ENCODE results near the gene UTY. TPM values are rescaled to one million over a fixed set of nuclear protein-coding genes. Genes with fewer than 3 reads are reported as not detected.

The UTY gene
- total and polyA plus RNA-seq, 9 of the 15 experiments (the other 6 are each of a cell fraction or from before 2014, with no cell fraction given), result 0.09 TPM; not detected in 8

- Histone ChIP-seq H4K20me1 (replicated peaks; ENCODE audit: control insufficient read depth, insufficient read depth, low read length) (no peaks in the 10 kb centered on the region), H3K79me2 (ENCODE audit: control insufficient read depth, insufficient read depth, low read length) (no peaks in the 10 kb centered on the region), H3K9ac (ENCODE audit: insufficient read depth in 1 of 2, low read depth in 2 of 2, low read length in 2 of 2) (no peak overlapping the region), H3K4me3 (no peak overlapping the region), H2AFZ (ENCODE audit: low read depth, low read length) (no peak overlapping the region), H3K4me1 (replicated peaks in 1 of 2; ENCODE audit: control insufficient read depth in 2 of 2, insufficient read depth in 2 of 2, low read length in 2 of 2) (no peaks in the 10 kb centered on the region), H3K27ac (ENCODE audit: extremely low read depth, low read depth, low read length) (no peak overlapping the region), H3K4me2 (ENCODE audit: insufficient read depth, low read length) (no peak overlapping the region), H3K36me3 (ENCODE audit: control insufficient read depth, insufficient read depth, low read length) (no peaks in the 10 kb centered on the region), H3K27me3 (ENCODE audit: control insufficient read depth in 2 of 2, insufficient read depth in 2 of 2, low read length in 2 of 2) (no peaks in the 10 kb centered on the region), H3K9me1 (ENCODE audit: control insufficient read depth, insufficient read depth, low read length) (no peaks in the 10 kb centered on the region), H3K9me3 (replicated peaks; ENCODE audit: control insufficient read depth, insufficient read depth, low read depth, low read length) (no peaks in the 10 kb centered on the region)
- intact Hi-C loops (cut with micrococcal nuclease), result no loop called here
- ATAC-seq (no peak), DNase-seq (ENCODE audit: extremely low read depth in 1 of 4, low spot score in 3 of 4) (no peak), FAIRE-seq (no peak)
- no CpG with 5 or more reads among the region's 4 CpGs for WGBS (ENCODE audit: insufficient coverage, low coverage, missing lambda C conversion rate)
- ChIA-PET POLR2A (no interaction called here), CTCF (ENCODE audit: low intra/inter-chr PET ratio) (no interaction called here)
- TF ChIP-seq CBX5 (IDR thresholded peaks at IDR 0.05; ENCODE audit: borderline replicate concordance, low read depth) (no peak), HNRNPK (IDR thresholded peaks at IDR 0.05; ENCODE audit: low read depth, low read length, poor library complexity, severe bottlenecking) (no peak)
- in situ Hi-C loops (cut with MboI), result no loop called here
- BruUV-seq (replicated peaks), result no TSS peak
Observed at GRCh38 chrY:13351443-13351842, 128.4 kb downstream of the UTY start.

- Histone ChIP-seq H3K4me1 (replicated peaks in 1 of 2; ENCODE audit: control insufficient read depth in 2 of 2, insufficient read depth in 2 of 2, low read length in 2 of 2) (no peaks in the 10 kb centered on the region), H3K9me3 (replicated peaks; ENCODE audit: control insufficient read depth, insufficient read depth, low read depth, low read length) (no peaks in the 10 kb centered on the region), H4K20me1 (replicated peaks; ENCODE audit: control insufficient read depth, insufficient read depth, low read length) (no peaks in the 10 kb centered on the region), H3K36me3 (ENCODE audit: control insufficient read depth, insufficient read depth, low read length) (no peaks in the 10 kb centered on the region), H3K27ac (ENCODE audit: extremely low read depth, low read depth, low read length) (no peak overlapping the region), H3K4me3 (no peak overlapping the region), H3K9me1 (ENCODE audit: control insufficient read depth, insufficient read depth, low read length) (no peaks in the 10 kb centered on the region), H2AFZ (ENCODE audit: low read depth, low read length) (no peak overlapping the region), H3K27me3 (ENCODE audit: control insufficient read depth in 2 of 2, insufficient read depth in 2 of 2, low read length in 2 of 2) (no peaks in the 10 kb centered on the region), H3K79me2 (ENCODE audit: control insufficient read depth, insufficient read depth, low read length) (no peaks in the 10 kb centered on the region), H3K4me2 (ENCODE audit: insufficient read depth, low read length) (no peak overlapping the region), H3K9ac (ENCODE audit: insufficient read depth in 1 of 2, low read depth in 2 of 2, low read length in 2 of 2) (no peak overlapping the region)
- BruUV-seq (replicated peaks), result no TSS peak
- ChIA-PET POLR2A (no interaction called here), CTCF (ENCODE audit: low intra/inter-chr PET ratio) (no interaction called here)
- DNase-seq (ENCODE audit: extremely low read depth in 1 of 4, low spot score in 3 of 4), result no peak
- FAIRE-seq, result no peak
- ATAC-seq, result no peak
- in situ Hi-C loops (cut with MboI) (no loop called here), intact Hi-C loops (cut with micrococcal nuclease) (no loop called here)
- no CpG with 5 or more reads among the region's 5 CpGs for WGBS (ENCODE audit: insufficient coverage, low coverage, missing lambda C conversion rate)
- TF ChIP-seq ZFP30 (CRISPR knock-in tag; IDR thresholded peaks at IDR 0.05; ENCODE audit: borderline replicate concordance), result no peak
- no peak for TF ChIP-seq CEBPG (CRISPR knock-in tag; IDR thresholded peaks at IDR 0.05)
- TF ChIP-seq CEBPG (tag; conservative IDR thresholded peaks at IDR 0.05 in 1 of 2, IDR thresholded peaks at IDR 0.05 in 1 of 2), result no peak
- TF ChIP-seq, protein P1, sequence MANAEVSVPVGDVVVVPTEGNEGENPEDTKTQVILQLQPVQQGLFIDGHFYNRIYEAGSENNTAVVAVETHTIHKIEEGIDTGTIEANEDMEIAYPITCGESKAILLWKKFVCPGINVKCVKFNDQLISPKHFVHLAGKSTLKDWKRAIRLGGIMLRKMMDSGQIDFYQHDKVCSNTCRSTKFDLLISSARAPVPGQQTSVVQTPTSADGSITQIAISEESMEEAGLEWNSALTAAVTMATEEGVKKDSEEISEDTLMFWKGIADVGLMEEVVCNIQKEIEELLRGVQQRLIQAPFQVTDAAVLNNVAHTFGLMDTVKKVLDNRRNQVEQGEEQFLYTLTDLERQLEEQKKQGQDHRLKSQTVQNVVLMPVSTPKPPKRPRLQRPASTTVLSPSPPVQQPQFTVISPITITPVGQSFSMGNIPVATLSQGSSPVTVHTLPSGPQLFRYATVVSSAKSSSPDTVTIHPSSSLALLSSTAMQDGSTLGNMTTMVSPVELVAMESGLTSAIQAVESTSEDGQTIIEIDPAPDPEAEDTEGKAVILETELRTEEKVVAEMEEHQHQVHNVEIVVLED (CRISPR knock-in tag; IDR thresholded peaks at IDR 0.05), result no peak
- TF ChIP-seq, protein P2, sequence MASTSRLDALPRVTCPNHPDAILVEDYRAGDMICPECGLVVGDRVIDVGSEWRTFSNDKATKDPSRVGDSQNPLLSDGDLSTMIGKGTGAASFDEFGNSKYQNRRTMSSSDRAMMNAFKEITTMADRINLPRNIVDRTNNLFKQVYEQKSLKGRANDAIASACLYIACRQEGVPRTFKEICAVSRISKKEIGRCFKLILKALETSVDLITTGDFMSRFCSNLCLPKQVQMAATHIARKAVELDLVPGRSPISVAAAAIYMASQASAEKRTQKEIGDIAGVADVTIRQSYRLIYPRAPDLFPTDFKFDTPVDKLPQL (IDR thresholded peaks at IDR 0.05; ENCODE audit: extremely low read depth, insufficient read length), result no peak
- TF ChIP-seq MITF (IDR thresholded peaks at IDR 0.05), result no peak
- TF ChIP-seq THRAP3 (IDR thresholded peaks at IDR 0.05; ENCODE audit: borderline replicate concordance), result no peak
- TF ChIP-seq TEAD1 (CRISPR knock-in tag; IDR thresholded peaks at IDR 0.05), result no peak
Observed at GRCh38 chrY:13347106-13347505, 132.7 kb downstream of the UTY start.
